SH-SY5Y (cell line): ENCODE measurements around the gene PAK4.

ENCODE experiments used
- GATA2 ChIP-seq: IDR thresholded peaks from 2 replicates; pipeline ENCODE4 v1.6.1; 2011; ENCODE audit warnings: mild to moderate bottlenecking, low read depth, low read length
- GATA3 ChIP-seq: IDR thresholded peaks from 2 replicates; pipeline ENCODE4 v1.6.1; 2011; ENCODE audit warnings: low read depth, mild to moderate bottlenecking, low read length, moderate library complexity

DNA sequence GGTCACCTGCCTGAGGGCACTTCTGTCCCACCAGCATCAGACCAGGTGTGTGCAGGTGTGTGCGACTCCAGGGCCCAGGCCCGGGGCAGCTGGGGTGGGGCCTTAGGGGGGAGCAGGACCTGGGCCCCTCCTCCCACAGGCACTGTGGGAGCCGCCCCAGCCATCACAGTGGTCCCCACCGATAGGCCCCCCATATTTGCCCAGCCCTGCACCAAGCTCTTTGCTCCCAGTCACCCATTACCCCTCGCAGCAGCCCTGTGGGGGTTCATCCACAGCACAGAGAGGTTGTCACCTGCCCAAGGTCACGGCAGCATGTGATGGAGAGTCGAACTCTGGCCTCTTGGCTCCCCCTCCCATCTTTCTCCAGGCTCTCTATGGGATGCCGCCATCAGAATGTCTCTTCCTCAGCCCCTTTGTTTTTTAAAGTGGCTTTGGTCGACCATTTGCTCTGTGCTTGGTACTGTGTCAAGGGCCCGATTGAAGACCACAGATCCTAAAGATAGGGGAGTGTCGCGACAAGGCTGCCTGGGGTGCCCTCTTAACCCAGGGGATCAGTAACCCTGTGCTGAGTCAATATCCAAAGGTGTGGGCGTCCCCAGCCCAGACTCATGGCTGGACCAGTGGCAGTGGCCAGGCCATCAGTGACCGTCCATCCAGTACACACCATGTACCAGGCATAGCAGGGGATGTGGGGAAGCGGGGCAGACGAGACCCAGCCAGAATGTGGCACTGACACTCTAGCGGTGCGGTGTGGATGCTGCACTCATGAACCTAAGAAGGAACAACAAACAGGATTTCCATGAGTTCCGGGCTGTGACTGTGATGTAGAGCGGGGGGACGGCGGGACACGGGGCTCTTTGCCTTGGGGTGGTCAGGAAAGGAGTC lies 42.9 kb downstream of the PAK4 start:
- TF ChIP-seq GATA3: no peak
- TF ChIP-seq GATA2: no peak
